Lower leg skin (tissue), 4 donors: ENCODE measurements around the gene MYRIP. TPM values are rescaled to one million over a fixed set of nuclear protein-coding genes. Genes with fewer than 3 reads are reported as not detected.

Experiments used
- DNase-seq, 2 donors: peaks; one replicate each; pipeline ENCODE4 v3.0.0-alpha.2; 2019; ENCODE audit warnings: low spot score in 2 of 2
- H3K4me3 ChIP-seq: fragments of 200-600 bp; sonication (generic); 2 replicates; pipeline ENCODE4 v1.5.1; 2017; ENCODE audit warnings: mild to moderate bottlenecking, low read depth; ENCODE audit not compliant: poor library complexity, severe bottlenecking
- POLR2A ChIP-seq, 2 donors: fragments of 450-650 bp; IDR thresholded peaks; one replicate each; pipeline ENCODE4 v1.6.1; 2016 to 2017; ENCODE audit warnings: antibody characterized with exemption in 2 of 2, mild to moderate bottlenecking in 1 of 2, moderate library complexity in 1 of 2
- WGBS, 2 donors: methylation state at CpG; one replicate each; pipeline ENCODE4 v1.1.5; 2018; 5-methylcytosine and 5-hydroxymethylcytosine counted together
- intact Hi-C: fragments of 100-400 bp; cut with DNase I; formaldehyde crosslinking; loops from one replicate; pipeline ENCODE4 v1.15.0; 2023; ENCODE audit warnings: low total_unique reads
- total RNA-seq, 4 donors: library from RNA; depleted of rRNA; stranded (reverse); fragments of >200 nt; gene quantifications; one replicate each; pipeline ENCODE4 v1.1.0, GENCODE V29; 2016
- TF ChIP-seq, protein P1 (sequence below), 3 donors: fragments of 450-650 bp; IDR thresholded peaks; one replicate each; pipeline ENCODE4 v1.5.1; 2016; ENCODE audit warnings: antibody characterized with exemption in 3 of 3, mild to moderate bottlenecking in 3 of 3, moderate library complexity in 2 of 3

The MYRIP gene
- total RNA-seq, 4 donors from 2014 or later, result 1.2 to 2.9 (median 1.5) TPM

DNA sequence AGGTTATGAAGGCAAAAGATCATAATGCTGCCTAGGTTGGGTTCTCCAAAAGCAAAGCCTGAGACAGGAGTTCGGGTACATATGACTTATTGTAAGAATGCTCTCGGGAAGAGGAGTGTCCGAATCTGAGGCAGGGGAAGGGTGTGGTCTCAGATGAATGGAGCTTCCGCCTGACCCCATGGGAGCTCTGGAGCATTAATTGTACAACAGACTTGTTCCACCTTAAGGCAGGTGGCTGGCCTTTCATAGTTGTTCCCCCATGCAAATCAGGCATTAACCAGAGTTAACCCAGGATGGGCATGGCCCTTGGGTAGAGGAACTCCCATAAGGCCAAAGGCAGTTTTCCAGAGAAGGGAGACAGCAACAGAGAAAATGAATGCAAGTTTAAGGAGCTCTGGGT is 170.6 kb downstream of the MYRIP start:
- WGBS, 2 donors, result 53 to 79% methylated on average over 4 of the region's 4 CpGs
- H3K4me3 ChIP-seq, result no peak overlapping the region
- DNase-seq, result no peak
- intact Hi-C loops, result no loop called here
- TF ChIP-seq, protein P1, sequence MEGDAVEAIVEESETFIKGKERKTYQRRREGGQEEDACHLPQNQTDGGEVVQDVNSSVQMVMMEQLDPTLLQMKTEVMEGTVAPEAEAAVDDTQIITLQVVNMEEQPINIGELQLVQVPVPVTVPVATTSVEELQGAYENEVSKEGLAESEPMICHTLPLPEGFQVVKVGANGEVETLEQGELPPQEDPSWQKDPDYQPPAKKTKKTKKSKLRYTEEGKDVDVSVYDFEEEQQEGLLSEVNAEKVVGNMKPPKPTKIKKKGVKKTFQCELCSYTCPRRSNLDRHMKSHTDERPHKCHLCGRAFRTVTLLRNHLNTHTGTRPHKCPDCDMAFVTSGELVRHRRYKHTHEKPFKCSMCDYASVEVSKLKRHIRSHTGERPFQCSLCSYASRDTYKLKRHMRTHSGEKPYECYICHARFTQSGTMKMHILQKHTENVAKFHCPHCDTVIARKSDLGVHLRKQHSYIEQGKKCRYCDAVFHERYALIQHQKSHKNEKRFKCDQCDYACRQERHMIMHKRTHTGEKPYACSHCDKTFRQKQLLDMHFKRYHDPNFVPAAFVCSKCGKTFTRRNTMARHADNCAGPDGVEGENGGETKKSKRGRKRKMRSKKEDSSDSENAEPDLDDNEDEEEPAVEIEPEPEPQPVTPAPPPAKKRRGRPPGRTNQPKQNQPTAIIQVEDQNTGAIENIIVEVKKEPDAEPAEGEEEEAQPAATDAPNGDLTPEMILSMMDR (IDR thresholded peaks at IDR 0.05), result no peak
- no peak for TF ChIP-seq POLR2A (IDR thresholded peaks at IDR 0.05)

DNA sequence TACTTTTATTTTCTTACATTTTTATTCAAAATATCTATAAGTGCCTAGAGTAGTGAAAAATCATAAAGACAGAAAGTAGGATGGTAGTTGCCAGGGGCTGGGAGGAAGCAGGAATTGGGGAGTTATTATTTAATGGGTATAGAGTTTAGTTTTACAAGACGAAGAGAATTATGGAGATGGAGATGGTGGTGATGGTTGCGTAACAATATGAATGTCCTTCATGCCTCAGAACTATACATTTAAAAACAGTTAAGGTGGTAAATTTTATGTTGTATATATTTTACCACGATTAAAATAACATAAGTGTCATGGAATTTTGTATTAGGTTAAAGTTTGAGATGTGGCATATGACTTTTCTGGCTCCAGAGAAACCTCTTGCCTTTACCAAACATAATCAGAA is 171.4 kb downstream of the MYRIP start:
- intact Hi-C loops, result no loop called here
- 77 to 83% methylated on average over 3 of the region's 3 CpGs for WGBS, 2 donors
- H3K4me3 ChIP-seq, result no peak overlapping the region
- no peak for DNase-seq
- TF ChIP-seq, protein P1 (IDR thresholded peaks at IDR 0.05), result no peak
- TF ChIP-seq POLR2A (IDR thresholded peaks at IDR 0.05), result no peak

DNA sequence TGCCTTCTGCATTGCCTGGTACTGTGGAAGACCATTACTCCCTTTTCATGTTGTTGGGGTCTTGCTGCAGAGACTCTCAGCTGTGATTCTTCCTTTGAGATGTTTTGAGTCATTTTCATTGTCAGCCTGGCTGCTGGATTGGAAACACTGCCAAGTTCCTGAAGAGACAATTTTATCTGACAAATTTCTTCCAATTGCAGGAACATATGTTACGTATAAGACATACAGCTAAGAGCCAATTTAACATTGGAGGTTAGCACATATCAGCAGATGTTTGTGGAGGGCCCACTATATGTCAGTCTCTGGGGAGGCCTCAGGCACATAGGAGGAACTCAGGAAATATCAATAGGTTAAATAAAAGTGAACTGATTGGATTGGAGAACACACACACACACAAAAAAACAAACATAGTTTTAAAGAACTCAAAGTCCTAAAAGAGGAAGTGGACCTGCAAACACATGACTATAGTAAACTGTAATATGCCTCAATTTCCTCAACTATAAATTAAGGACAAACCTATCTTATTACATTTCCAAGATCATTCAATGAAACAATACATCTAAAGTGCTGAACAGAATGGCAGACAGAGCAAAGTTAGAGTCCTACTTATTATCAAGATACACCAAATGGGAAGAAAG is 172.3 kb downstream of the MYRIP start:
- intact Hi-C loops, result no loop called here
- no peak for DNase-seq
- no peak overlapping the region for H3K4me3 ChIP-seq
- 47 to 63% methylated on average over 1 of the region's 1 CpG for WGBS, 2 donors
- no peak for TF ChIP-seq POLR2A (IDR thresholded peaks at IDR 0.05)
- TF ChIP-seq, protein P1 (IDR thresholded peaks at IDR 0.05), result no peak

DNA sequence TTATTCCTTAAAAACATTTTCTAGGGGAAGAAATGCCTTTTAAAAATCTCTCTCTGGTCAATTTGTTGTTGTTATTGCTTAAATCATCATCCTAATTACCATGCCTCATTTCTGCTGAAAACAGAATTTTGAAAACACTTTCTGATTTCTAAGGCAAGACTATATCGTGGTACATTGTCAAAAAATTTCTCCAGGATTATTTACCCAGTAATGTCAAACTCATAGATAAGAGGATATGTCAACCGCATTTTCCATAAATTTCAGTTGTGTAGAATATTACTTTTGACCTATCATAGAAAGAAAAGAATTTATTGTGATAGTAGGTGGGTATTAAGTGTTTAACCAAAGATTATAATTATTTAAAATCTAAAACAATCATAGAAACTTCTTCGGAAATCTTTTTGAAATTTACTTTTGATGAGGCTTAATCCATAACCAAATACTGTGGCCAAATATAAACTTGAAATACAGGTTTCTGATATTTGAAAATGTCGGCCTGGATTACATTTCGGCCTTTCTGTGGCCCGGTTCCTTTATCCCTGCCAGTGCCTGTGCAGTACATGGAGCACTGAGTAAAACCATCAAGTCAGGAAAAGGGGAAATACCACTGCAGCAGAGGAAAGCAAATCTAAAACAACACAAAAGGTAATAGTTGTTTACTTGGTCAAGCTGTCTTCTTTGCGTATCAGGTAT is 173.4 kb downstream of the MYRIP start:
- WGBS, 2 donors, result 64 to 78% methylated on average over 7 of the region's 7 CpGs
- no peak for DNase-seq
- intact Hi-C loops, result no loop called here
- no peak overlapping the region for H3K4me3 ChIP-seq
- no peak for TF ChIP-seq POLR2A (IDR thresholded peaks at IDR 0.05)
- TF ChIP-seq, protein P1 (IDR thresholded peaks at IDR 0.05), result no peak

DNA sequence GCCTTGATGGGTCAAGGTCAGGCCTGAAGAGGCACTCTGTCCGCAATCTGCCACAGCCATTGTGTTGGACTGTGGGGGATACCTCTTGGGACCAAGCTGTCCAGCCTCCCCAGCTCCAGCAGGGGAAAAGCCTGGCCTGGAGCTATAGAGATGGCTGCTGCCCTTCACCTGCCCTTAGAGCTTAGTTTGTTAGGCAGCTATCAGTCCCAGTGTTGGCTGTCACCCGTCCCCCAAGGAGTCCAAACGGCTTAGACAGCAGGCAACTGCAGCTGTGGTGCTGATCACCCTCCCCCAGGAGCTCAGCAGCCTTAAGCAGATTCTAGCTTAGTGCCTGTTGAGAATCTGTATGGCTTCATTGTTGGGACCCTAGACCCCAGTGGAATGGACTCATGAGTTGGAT is 180.3 kb downstream of the MYRIP start:
- TF ChIP-seq, protein P1 (IDR thresholded peaks at IDR 0.05), result no peak
- TF ChIP-seq POLR2A (IDR thresholded peaks at IDR 0.05), result no peak
- no peak for DNase-seq
- intact Hi-C loops, result no loop called here
- 96% methylated on average over 3 of the region's 3 CpGs; no CpG with 5 or more reads in 1 of the 2 donors for WGBS, 2 donors
- no peak overlapping the region for H3K4me3 ChIP-seq
